22Rv1 (cell line): ENCODE measurements around the gene LSM7.

ENCODE experiments used
- CTCF ChIP-seq: fragments of 450-650 bp; IDR thresholded peaks from 2 replicates; pipeline ENCODE4 v1.5.1; 2017; ENCODE audit warnings: mild to moderate bottlenecking
- ZFX ChIP-seq: fragments of 450-650 bp; IDR thresholded peaks from 2 replicates; pipeline ENCODE4 v1.6.1; 2017; ENCODE audit warnings: antibody characterized with exemption, borderline replicate concordance

GRCh38 chr19:2355168-2356035 lies 27.0 kb upstream of the LSM7 start:
- TF ChIP-seq CTCF, result no peak
- TF ChIP-seq ZFX, result no peak
